GM10248 (cell line): ENCODE measurements around the gene PLEKHM3.

Experiments used
- CTCF ChIA-PET: fragments of 300-600 bp; sonication (Branson Sonifier 250); formaldehyde crosslinking; extraction: SDS; loops from one replicate; lab custom pipeline; 2021; ENCODE audit warnings: antibody characterized with exemption; lab: Yijun Ruan, JAX
- POLR2A ChIA-PET: fragments of 350-650 bp; sonication (Branson Sonifier 250); formaldehyde crosslinking; extraction: SDS; loops from one replicate; lab custom pipeline; 2020; ENCODE audit warnings: antibody characterized with exemption; lab: Yijun Ruan, JAX
- DNase-seq: peaks from one replicate; pipeline ENCODE4 v3.0.0; 2012; ENCODE audit errors: extremely low spot score
- TF ChIP-seq, protein P1 (sequence below): IDR thresholded peaks from 2 replicates; pipeline ENCODE4 v1.5.1; 2012; ENCODE audit warnings: mild to moderate bottlenecking, low read depth; ENCODE audit errors: extremely low read depth, missing control alignments, control extremely low read depth

The PLEKHM3 gene

DNA sequence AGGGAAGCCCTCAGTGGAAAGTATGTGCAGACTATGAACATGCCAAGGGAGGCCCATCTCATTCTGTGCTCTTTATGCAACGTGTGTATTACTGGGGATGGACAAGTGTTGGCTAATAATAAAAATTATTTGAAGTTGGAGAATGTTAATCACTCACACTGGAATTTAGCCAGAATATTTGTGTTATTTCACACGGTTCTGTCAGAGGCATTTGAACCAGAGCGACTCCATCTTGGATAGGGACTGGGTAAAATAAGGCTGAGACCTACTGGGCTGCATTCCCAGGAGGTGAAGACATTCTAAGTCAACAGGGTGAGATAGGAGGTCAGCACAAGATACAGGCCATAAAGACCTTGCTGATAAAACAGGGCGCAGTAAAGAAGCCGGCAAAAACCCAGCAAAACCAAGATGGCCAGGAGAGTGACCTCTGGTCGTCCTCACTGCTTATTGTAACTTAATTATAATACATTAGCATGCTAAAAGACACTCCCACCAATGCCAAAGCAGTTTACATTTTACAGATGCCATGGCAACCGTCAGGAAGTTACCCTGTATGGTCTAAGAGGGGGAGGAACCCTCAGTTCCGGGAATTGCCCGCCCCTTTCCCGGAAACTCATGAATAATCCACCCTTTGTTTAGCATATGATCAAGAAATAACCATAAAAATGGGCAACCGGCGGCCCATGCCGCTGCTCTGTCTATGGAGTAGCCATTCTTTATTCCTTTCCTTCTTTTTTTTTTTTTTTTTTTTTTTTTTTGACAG is 253.1 kb downstream of the PLEKHM3 start:
- ChIA-PET POLR2A (no interaction called here), CTCF (no interaction called here)
- TF ChIP-seq, protein P1, sequence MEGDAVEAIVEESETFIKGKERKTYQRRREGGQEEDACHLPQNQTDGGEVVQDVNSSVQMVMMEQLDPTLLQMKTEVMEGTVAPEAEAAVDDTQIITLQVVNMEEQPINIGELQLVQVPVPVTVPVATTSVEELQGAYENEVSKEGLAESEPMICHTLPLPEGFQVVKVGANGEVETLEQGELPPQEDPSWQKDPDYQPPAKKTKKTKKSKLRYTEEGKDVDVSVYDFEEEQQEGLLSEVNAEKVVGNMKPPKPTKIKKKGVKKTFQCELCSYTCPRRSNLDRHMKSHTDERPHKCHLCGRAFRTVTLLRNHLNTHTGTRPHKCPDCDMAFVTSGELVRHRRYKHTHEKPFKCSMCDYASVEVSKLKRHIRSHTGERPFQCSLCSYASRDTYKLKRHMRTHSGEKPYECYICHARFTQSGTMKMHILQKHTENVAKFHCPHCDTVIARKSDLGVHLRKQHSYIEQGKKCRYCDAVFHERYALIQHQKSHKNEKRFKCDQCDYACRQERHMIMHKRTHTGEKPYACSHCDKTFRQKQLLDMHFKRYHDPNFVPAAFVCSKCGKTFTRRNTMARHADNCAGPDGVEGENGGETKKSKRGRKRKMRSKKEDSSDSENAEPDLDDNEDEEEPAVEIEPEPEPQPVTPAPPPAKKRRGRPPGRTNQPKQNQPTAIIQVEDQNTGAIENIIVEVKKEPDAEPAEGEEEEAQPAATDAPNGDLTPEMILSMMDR = no peak
- DNase-seq = no peak

DNA sequence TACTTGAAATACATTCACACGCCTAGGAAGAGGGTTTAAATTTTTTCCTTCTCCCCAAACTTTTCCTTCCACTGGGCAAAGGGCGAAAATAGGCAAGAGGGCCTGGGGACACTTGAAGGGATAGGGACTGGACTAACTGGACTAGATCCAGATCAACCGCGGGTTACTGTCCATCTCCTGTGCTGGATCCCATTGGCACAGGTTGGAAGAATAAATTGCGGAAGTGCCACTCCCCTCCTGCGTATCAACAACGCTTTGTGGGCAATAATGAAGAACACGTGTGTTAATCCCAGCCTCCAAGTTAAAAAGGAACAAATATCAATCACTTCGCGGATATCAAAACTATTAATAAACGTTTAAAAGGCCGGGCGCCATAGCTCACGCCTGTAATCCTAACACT is 253.9 kb downstream of the PLEKHM3 start:
- POLR2A ChIA-PET = no interaction called here
- CTCF ChIA-PET = no interaction called here
- TF ChIP-seq, protein P1 = no peak
- no peak for DNase-seq
